ENCODE results near the gene ADAMTS12.
A peak's percentile ranks its signal among the peaks of the same experiment; 100 is the strongest.

The ADAMTS12 gene

GRCh38 chr5:33712664-33713063 is 179.1 kb downstream of the ADAMTS12 start:
- DNase-seq (ENCODE audit: low spot score) = no peak

DNA sequence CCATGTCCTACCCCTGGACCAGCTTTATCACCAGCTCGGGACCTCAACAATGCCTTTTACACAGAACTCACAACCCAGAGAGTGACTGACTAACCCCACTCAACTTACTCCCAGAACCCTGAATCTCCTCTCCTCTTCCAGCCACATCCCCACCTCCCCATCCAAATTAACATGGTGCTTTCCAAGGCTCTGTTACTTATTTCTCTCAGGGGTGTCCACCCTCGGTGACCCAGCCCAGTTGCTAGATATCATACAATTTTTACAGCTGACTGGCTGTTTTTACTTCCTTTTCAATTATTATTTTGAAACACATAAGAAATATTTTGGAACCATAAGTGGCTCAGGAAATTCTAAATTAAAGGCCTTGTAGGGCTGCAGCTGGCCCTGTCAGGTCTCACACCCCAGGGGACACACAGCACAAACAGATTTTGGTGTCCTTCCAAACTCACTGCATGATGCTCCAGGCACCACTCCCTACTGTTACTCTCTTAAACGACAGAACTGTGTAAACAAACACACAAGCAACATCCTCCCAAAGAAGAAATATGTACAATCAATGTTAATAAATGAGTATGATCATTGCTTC is 180.6 kb downstream of the ADAMTS12 start:
- DNase-seq (ENCODE audit: low spot score) = no peak

GRCh38 chr5:33702867-33703266 is 188.9 kb downstream of the ADAMTS12 start:
- DNase-seq (ENCODE audit: low spot score) = no peak

DNA sequence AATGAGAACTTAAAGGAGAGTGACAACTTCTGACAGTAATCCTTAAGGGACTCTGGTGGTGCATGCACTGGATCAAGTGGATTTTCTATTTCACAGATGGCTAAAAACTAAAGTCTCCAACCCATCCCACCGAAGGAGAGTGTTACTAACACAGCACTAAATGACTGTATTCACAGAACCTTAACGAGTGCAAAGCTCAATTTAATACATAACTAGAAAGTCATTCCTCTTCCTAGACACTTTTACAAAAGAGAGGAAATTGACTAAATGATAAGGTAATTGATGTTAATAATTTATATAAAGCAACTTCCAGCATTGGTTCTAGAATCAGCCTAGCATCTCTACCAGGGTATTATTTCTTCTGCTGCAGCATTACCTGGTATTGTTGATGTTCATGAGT is 189.8 kb downstream of the ADAMTS12 start:
- DNase-seq (ENCODE audit: low spot score) = no peak

DNA sequence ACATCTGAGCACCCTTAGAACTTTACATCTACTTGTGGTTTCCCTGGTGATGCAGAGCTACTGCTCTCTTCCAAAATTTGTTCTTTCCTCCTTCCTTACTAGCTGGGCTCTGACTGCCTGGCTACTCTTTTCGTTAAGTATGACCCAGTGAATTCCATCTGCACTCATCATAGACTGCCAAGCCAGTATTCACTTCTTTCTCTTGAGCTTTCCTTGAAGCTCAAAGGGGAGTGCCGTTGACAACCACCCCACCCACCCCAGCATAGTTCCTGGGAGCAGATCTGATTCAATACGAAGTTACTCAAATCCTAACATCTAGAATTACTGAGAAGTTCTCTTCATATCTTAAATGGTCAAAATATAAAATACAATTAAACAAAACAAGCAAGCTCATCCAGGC is 190.5 kb downstream of the ADAMTS12 start:
- DNase-seq (ENCODE audit: low spot score) = peak; percentile 25

GRCh38 chr5:33696411-33696810 is 195.4 kb downstream of the ADAMTS12 start:
- no peak for DNase-seq (ENCODE audit: low spot score)

GRCh38 chr5:33692980-33693379 is 198.8 kb downstream of the ADAMTS12 start:
- no peak for DNase-seq (ENCODE audit: low spot score)

GRCh38 chr5:33691856-33692255 is 199.9 kb downstream of the ADAMTS12 start:
- no peak for DNase-seq (ENCODE audit: low spot score)

- peak; percentile 36 for DNase-seq (ENCODE audit: low spot score)
Observed at GRCh38 chr5:33690374-33691135, 201.2 kb downstream of the ADAMTS12 start.

DNA sequence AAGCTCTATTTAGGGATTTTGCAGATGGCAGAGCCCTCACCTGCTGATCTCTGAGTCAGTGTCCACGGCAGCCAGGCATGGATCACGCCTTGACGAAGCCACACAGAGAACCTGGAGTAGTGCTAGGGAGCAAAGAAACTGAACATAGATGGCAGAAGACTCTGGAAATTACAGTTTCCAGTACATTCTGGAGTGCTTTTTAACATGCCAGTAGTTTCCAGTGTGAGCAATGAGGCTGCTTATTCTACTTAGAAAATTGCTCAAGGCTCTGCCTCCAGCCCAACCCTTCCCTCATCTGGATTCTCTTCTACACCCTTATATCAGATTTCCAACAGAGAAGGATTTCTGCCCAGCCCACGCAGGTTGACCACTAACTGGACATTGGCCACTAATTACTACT is 203.3 kb downstream of the ADAMTS12 start:
- no peak for DNase-seq (ENCODE audit: low spot score)

GRCh38 chr5:33688066-33688465 is 203.7 kb downstream of the ADAMTS12 start:
- DNase-seq (ENCODE audit: low spot score) = no peak

DNA sequence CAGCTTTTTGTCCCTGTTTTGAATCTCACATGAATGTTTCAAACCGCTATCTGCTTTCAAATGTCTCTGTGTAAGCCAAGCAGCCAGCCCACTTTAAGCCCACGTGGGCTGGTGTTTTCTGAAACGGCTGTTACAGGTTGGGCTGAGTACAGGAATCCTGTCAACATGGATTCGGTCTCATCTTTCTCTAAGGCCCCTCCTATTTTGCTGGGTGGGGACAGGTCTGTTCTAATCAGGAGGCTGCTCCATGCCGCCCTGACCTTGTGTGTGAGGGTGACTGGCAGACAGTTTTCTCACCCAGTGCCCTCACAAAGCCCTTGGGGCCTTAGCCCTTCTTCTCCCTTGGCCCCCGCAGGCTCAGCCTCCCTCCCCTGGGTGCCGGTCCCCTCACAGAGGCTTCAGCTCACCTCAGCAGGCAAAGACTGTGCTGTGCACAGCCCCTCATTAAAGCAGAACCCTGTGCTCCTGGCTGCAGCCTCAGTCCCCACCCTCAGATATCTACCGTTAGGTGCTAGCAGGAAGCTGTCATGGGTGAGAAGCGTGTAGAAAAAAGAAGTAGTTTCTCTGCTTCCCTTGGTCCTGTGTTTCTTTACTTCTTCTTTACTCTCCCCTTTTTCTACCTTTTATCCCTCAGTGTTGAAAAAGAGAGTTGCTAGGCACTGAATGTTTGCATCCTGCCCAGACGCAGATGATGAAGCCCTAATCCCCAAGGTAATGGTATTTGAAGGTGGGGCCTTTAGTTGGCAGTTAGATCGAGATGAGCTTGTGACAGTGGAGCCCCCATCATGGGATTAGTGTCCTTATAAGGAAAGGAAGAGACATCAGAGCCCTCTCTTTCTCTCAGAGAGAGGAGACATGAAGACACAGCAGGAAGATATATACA is 205.7 kb downstream of the ADAMTS12 start:
- DNase-seq (ENCODE audit: low spot score) = no peak

- no peak for DNase-seq (ENCODE audit: low spot score)
Observed at GRCh38 chr5:33684496-33685159, 207.2 kb downstream of the ADAMTS12 start.

DNA sequence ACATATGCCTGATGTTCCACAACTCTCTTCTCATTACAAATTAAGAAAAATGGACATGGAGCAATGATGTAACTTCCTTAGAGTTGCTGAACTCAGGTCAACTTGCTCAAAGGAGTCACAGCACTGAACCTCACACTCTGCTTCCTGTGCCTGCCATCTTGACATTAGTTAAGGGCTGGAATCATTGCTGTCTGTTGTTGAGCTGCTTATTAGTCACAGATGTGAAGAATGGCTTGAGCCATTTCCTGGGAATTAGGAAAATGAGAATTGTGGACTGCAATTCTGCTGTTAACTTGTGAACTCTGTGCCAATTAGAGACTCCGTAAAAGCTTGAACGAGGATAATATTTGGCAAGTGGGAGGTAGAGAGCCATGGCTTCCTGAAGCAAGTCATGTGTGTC is 212.0 kb downstream of the ADAMTS12 start:
- DNase-seq (ENCODE audit: low spot score) = peak; percentile 9

- DNase-seq (ENCODE audit: low spot score) = no peak
Observed at GRCh38 chr5:33675958-33676464, 215.8 kb downstream of the ADAMTS12 start.

- DNase-seq (ENCODE audit: low spot score) = no peak
Observed at GRCh38 chr5:33671700-33672291, 220.0 kb downstream of the ADAMTS12 start.

- DNase-seq (ENCODE audit: low spot score) = peak; percentile 13
Observed at GRCh38 chr5:33662722-33663427, 228.9 kb downstream of the ADAMTS12 start.

DNA sequence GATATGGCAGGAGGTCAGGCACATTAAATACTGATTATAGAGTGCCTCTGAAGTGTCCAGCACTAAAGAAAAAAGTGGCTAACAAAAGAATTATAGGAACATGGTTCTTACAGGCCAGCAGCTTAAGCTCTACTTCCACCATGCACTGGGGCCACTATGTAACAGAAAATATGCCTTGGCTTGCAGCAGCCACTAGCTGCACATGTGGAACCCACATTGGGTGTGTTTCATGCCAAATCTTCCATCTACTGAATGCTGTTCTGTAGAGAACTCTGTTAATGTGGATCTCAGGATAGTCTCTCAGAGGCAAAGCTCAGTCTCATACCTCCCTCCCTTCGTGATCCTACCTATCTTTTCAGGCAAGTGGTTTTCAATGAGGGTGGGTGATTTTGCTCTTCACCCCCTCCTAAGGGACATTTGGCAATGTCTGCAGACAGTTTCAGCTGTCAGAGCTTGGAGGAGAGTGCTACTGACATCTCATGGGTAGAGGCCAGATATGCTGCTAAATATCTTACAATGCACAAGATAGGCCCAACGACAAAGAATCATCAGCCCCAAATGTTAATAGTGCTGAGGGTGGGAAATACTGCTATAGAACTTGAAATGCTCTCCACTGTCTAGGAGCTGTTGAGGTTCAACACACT is 232.1 kb downstream of the ADAMTS12 start:
- DNase-seq (ENCODE audit: low spot score) = no peak

- no peak for DNase-seq (ENCODE audit: low spot score)
Observed at GRCh38 chr5:33657804-33658440, 233.9 kb downstream of the ADAMTS12 start.

- DNase-seq (ENCODE audit: low spot score) = no peak
Observed at GRCh38 chr5:33657176-33657575, 234.6 kb downstream of the ADAMTS12 start.

Data from AG08396 (cell line).